HCT116 (cell line): ENCODE data around the gene HOXB3.

ENCODE experiments used
- CEBPB ChIP-seq: IDR thresholded peaks from 2 replicates; pipeline ENCODE4 v1.6.1; 2012; ENCODE audit warnings: low read depth
- CTCF ChIP-seq, 3 experiments: fragments of 200-600 bp in 1 of 3; sonication (generic) in 1 of 3; IDR thresholded peaks in 2 of 3; conservative IDR thresholded peaks in 1 of 3; 2 replicates each; pipeline ENCODE4 v1.5.1; 2012 to 2017; ENCODE audit warnings: low read depth in 2 of 3, low read length in 2 of 3, antibody characterized with exemption in 1 of 3, borderline replicate concordance in 1 of 3, control low read depth in 1 of 3, mild to moderate bottlenecking in 1 of 3, mixed read lengths in 1 of 3, mixed run types in 1 of 3, moderate library complexity in 1 of 3; ENCODE audit not compliant: insufficient read depth in 1 of 3
- JUND ChIP-seq: IDR thresholded peaks from 2 replicates; pipeline ENCODE4 v1.6.1; 2012
- POLR2A ChIP-seq: IDR thresholded peaks from 2 replicates; pipeline ENCODE4 v1.7.0; 2011; ENCODE audit warnings: borderline replicate concordance; ENCODE audit not compliant: insufficient read depth, insufficient read length; ENCODE audit errors: extremely low read depth
- POLR2AphosphoS5 ChIP-seq: IDR thresholded peaks from 2 replicates; pipeline ENCODE4 v1.6.1; 2011; ENCODE audit warnings: mild to moderate bottlenecking, low read depth, low read length, moderate library complexity
- RAD21 ChIP-seq: IDR thresholded peaks from 2 replicates; pipeline ENCODE4 v1.6.1; 2012; ENCODE audit warnings: low read depth, mild to moderate bottlenecking

- no peak for TF ChIP-seq CTCF (IDR thresholded peaks at IDR 0.05 in 2 of 3, conservative IDR thresholded peaks at IDR 0.05 in 1 of 3; ENCODE audit: borderline replicate concordance in 1 of 3, insufficient read depth in 1 of 3, low read depth in 2 of 3, low read length in 2 of 3)
- TF ChIP-seq POLR2A, result no peak
- no peak for TF ChIP-seq JUND
- TF ChIP-seq RAD21, result no peak
- TF ChIP-seq CEBPB, result no peak
- no peak for TF ChIP-seq POLR2AphosphoS5
Measured at GRCh38 chr17:48522031-48522653, 67.9 kb downstream of the HOXB3 start.
